Measurements from ENCODE around the gene FUCA2. TPM values are rescaled to one million over a fixed set of nuclear protein-coding genes. Genes with fewer than 3 reads are reported as not detected.

FUCA2 gene
- total and polyA plus RNA-seq, 2 of the 8 experiments (the other 6 are each of a cell fraction or from before 2014, with no cell fraction given), result 24.2 to 47.2 TPM

- TF ChIP-seq RBBP5 (IDR thresholded peaks at IDR 0.05; ENCODE audit: borderline replicate concordance, low read depth, low read length) (peak; percentile 56; the same call in 1 of the 2 replicates), SIX5 (IDR thresholded peaks at IDR 0.05; ENCODE audit: low read depth, low read length) (no peak), SP1 (IDR thresholded peaks at IDR 0.05; ENCODE audit: low read depth, low read length) (no peak), ATF2 (IDR thresholded peaks at IDR 0.05; ENCODE audit: low read length) (no peak), CHD1 (IDR thresholded peaks at IDR 0.05; ENCODE audit: low read depth, low read length) (no peak), FOSL1 (IDR thresholded peaks at IDR 0.05; ENCODE audit: insufficient read depth, low read depth, low read length) (no peak), SP4 (IDR thresholded peaks at IDR 0.05; ENCODE audit: low read length) (no peak), KDM4A (IDR thresholded peaks at IDR 0.05; ENCODE audit: low read depth, low read length, severe bottlenecking) (peak; percentile 59), CBX8 (IDR thresholded peaks at IDR 0.05; ENCODE audit: borderline replicate concordance, low read depth, low read length) (no peak), BRCA1 (IDR thresholded peaks at IDR 0.05; ENCODE audit: low read depth, low read length) (no peak), TEAD4 (IDR thresholded peaks at IDR 0.05; ENCODE audit: low read depth, low read length) (no peak)
Observed at GRCh38 chr6:143536866-143537691, 25.6 kb upstream of the FUCA2 start (continued).

Data from H1 (cell line).